NCI-H1048 (cell line): ENCODE measurements around the gene SYTL1.

Experiments used
- DNase-seq: peaks from one replicate; lab custom pipeline; 2025; lab: John Stamatoyannopoulos, UW

SYTL1 gene

DNA sequence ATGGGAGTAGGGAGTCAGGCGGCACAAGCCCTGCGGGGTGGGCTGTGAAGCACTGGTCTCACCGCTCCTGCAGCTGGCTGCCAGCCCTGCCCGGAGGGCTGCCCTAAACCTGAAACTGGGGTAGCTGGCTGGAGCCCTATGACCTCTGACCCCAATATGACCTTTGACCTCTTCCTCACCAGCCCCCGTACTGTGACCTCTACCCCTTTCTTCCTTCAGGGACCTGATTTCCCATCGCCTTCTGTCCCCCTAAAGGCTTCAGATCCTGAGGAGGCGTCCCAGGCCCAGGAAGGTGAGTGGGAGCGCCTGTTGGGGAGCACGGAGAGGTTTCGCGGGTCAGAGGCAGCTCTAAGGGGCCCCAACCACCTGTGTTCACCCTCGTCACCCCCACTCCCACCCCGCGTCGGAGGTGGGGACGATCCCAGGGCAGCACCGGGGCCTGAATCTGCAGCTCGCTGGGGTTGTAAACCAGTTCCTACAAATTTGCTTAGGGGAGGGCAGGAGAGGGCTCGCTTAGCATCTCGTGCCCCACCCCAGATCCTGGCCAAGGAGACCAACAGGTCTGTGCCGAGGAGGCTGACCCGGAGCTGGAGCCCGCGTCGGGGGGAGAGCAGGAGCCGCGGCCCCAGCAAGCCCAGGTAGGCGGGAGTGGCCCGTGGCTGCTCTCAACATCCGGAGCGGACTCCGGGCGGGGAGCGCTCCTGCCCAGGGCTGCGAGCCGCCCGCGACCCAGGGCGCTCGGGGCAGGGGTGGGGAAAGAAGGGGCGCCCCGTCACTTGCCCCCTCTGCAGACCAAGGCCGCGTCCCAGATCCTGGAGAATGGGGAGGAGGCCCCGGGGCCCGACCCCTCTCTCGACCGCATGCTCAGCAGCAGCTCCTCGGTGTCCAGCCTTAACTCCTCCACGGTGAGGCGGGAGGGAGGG is 7.3 kb downstream of the SYTL1 start:
- DNase-seq = peak; percentile 63

DNA sequence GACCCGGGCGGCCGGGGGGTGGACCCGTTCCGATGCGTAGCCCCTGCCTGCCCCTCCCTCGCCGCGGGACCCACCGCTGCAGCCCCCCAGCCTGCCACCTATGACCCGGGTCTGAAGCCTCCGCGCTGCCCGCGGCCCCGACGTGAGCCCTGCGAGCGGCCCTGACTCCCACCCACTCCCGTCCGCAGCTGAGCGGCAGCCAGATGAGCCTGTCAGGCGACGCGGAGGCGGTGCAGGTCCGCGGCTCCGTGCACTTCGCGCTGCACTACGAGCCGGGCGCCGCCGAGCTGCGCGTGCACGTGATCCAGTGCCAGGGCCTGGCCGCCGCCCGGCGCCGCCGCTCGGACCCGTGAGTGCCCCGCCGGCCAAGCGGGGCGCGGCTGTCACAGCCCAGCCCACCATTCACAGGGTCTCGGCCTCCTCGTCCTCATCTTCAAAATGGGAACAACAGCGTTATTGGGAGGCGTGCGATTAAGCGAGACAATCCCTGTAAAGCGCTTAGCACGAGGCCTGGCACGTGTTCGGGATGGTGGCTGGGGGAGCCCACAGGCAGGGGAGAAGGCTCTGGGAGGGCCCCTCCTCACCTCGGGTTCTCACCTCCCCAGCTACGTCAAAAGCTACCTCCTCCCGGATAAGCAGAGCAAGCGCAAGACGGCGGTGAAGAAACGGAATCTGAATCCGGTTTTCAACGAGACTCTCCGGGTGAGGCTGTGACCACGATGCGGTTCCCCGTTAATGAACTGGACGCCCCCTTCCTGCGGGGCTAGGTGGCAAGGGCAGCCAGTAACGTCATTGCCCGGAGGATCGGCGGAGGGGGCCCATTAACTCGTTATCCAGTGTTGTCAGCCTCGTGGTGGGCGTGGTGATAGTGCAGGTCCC is 8.2 kb downstream of the SYTL1 start:
- peak; percentile 65 for DNase-seq

DNA sequence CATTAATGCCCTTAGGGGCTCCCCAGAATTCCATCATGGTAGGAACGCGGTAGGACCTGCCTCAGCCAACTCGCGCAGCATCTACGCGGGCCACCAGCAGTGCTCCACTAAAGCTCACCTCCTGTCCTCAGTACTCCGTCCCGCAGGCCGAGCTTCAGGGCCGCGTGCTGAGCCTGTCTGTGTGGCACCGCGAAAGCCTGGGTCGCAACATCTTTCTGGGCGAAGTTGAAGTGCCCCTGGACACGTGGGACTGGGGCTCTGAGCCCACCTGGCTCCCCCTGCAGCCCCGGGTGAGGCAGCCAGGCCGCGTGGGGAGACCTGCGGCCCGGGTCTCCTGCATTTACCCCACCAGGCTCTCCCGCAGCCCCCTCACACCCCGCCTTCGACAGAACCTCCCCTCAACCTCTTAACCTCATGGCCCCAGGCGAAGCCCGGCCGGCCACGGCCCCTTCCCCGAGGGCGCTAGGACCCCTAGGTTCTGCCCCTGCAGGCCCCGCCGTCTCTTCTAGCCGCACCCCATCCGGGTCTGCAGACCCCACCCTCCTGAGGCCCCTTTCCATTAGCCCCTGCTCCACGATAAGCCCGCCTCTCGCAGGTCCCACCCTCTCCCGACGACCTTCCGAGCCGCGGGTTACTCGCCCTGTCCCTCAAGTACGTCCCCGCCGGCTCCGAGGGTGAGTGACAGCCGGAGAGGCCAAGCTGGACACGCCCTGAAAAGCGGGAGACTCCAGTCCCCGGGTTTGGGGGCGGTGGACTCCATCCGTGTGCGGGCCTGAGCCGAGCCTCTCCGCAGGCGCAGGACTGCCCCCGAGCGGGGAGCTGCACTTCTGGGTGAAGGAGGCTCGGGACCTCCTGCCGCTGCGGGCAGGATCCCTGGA is 9.1 kb downstream of the SYTL1 start:
- DNase-seq = no peak

DNA sequence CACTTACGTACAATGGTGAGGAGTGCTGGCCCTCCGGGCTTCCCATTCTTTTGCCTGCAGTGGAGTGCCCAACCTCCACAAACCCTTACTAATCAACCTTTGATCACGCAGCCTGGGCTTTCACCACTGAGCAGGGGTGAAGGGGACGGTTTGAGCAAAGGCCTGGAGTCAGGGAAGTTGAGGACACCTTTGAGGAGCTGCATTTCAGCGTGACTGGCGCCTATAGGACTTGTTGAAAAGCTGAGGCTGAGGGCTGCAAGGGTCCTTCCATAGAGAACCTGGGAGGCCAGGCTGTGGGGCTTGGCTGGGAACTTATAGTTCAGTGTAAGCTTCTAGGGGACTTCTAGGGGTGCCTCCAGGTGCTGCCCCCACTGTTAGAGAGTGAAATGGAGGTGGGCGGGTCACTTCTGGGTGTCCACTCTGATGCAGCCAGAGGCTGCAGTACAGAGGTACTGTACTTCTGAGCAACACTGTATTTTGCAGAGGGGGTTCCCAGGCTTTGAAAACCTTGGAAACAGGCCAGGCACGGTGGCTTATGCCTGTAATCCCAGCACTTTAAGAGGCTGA is 9.8 kb downstream of the SYTL1 start:
- DNase-seq = no peak

DNA sequence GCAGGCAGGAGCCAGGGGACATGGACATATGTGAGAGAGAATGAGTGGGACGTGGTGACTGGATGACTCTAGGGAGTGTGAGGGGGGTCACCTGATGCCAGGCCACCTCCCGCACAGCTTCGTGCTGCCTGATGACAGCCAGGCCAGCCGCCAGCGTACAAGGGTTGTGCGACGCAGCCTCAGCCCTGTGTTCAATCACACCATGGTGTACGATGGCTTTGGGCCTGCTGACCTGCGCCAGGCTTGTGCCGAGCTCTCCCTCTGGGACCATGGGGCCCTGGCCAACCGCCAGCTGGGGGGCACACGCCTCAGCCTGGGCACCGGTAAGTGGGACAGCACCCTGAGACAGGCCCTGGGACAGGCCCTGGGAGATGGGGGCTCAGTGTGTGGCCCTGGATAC is 11.3 kb downstream of the SYTL1 start:
- DNase-seq = no peak

DNA sequence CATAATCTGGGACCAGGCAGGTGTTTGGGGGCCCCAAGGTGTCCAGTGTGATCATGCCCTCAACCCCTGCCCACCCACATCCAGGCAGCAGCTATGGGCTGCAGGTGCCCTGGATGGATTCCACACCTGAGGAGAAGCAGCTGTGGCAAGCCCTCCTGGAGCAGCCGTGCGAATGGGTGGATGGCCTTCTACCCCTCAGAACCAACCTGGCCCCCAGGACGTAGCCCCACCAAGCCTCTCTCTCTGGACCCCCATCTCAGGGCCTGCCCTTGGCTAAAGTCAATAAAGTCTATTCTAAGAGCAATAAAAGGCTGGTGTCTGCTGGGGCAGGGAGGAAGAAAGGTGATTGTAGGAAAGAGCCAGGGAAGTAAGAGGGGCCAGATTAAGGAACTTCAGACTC is 11.8 kb downstream of the SYTL1 start:
- DNase-seq = no peak

DNA sequence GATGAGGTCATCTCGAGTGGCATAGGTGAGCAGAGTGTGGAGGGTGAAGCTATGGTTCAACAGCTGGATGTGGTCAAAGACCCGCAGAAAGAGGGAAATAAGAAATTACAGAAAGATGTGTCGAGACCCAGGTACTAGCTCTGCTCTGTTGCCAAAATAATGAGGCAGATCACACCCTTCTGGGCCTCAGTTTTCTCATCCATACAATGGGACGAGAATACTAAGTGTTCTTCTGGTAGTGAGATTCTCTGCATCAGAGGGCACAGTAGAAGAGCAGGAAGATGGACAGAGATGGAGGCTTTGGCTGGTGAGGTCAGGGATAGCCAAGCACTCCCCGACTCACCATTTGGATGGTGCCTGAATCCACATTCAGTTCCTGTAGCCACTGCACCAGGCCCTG is 13.9 kb downstream of the SYTL1 start:
- no peak for DNase-seq

DNA sequence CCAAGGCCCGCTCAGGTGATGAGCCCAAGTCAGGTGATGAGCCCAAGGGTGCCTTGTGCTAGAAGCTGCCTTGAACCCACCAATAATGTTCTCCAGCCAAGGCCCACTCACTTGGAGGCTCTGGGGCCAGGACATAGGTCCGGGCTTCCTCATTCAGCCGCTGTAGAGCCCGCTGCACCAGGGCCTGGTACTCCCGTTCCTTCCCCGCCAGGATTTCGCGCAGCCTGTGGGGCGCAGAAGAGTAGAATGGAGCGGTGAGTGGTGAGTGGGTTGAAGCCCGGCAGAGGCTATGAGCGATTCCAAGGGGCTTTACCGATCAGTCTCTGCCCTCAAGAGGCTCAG is 14.4 kb downstream of the SYTL1 start:
- no peak for DNase-seq

DNA sequence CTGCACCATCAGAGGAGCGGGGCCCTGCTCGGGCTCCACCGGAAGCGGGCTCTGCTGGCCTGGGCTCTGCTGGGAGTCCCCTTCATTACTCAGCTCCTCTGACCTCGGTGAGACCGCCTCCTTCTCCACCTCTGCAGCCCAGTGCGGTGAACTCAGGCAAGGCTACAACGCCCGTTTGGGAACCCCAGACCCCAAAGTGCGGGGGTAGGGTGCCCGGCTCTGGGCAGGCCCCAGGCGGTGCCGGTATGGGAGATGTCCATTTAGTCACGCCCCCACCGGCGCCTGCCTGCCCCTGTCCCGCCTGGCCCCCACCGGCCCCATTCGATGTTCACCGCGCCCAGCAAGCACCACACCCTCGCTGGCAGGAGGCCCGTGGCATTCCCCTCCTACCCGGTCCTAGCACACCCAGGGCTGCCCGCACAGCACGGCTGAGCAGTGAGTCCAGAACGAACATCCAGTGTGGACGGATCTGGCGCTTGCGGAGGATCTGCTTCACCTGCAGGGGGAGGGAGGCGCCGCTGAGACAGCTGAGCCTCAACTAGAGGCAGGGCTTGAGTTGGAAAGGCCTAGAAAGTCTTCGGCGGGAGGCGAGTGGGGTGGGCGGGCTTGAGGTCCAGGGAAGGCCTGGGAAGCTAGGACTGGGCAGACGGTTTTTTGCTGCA is 14.9 kb downstream of the SYTL1 start:
- no peak for DNase-seq

DNA sequence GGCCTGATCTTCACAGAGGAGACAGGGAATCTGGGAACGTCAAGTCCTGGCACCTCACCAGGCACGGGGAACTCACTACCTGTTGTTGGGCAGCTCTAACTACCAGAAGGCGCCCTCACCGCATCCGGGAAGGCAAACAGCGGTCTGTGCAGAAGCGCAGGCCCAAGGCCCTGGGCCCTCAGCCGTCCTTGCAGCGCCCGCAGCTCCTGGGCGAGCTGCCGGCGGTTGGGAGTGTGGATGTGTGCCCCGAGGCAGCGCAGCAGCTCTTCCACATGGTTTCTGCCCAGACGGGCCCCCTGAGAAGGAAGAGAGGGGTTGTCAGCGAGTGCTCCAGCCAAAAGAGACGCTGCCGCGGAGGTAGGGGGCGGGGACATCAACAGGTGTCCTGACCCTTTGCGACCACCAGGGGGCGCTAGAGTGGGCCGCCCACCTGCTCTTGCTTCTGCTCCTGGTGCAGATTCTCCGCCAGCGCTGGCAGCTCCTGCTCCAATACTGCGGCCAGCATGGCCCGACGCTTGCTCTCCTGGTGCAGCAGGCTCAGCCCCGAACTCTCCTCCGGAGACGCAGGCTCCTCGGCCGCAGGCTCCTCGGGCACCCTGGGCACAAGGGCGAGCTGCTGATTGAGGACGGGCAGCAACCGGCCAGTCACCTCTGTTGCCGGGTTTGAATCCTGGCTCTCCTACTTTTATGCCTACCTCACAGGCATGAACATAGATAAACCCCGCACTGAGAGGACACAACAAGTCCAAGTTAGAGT is 15.6 kb downstream of the SYTL1 start:
- DNase-seq = no peak

DNA sequence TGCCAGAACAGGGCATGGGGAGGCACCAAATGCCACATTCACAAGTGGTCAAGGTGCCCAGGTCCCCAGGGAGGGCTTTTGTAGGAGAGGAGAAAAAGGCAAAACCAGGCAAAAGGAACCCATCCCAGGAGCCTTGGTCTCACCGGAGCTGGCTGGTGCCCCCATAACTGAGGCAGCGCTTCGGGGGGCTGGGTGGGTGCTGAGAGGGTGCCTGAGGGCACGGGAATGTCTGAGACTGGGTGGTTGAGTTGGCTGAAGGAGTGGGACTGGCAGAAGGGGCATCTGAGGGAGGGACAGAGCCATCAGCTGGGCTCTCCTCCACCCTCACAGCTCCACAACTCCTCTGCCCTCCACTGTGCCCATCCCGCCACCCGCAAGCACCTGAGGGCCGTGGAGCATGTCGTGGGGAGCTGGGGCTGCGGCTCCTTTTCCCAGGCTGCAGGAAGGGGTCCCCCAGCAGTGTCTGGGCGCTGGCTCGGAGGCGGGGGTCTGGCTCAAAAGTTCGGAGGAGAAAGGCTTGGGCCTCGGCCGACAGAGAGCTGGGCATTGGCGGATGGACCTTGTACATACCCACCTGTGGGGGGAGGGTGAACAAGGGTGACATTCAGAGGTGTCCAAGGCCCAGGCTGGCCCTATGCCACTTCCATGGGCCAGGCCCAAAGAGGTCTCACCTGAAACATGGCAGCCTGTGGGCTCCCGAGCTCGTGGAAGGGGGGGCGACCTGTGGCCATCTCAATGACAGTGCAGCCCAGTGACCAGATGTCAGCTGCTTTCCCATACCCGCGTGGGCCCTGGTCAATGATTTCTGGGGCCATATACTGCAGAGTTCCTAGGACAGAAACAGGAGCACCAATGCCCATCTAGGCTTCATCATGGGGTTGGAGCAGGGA is 16.5 kb downstream of the SYTL1 start:
- DNase-seq = no peak

DNA sequence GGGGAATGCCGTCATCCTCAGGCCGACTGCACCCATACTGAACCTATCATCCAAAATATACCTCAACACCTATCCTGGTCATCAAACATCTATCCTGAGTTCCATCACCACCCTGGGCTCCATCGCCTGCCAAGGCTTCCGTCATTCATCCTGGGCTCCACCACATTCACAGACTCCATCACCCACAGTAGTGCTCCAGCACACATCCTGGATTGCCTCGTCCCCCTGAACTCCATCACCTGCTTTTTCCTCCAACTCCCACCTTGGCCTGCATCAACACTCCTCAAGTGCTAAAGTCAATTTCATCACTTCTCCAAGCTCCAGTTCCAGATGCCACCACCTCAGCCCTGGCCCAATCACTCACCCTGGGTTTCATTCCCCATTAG is 17.1 kb downstream of the SYTL1 start:
- no peak for DNase-seq

DNA sequence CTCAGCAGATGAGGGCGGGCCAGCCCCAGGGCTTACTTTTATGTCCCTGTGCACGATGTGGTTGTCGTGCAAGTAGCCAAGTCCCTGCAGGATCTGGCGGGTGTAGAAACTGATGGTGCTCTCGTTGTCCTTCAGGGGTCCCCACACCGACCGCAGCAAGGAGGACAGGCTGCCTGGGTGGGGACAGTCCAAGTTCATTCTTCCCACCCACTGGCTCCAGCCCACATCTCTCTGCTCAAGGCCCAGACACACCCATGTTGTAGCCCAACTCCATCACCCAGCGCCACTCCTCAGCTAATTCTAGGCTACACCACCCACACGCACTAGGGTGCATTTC is 18.0 kb downstream of the SYTL1 start:
- no peak for DNase-seq

DNA sequence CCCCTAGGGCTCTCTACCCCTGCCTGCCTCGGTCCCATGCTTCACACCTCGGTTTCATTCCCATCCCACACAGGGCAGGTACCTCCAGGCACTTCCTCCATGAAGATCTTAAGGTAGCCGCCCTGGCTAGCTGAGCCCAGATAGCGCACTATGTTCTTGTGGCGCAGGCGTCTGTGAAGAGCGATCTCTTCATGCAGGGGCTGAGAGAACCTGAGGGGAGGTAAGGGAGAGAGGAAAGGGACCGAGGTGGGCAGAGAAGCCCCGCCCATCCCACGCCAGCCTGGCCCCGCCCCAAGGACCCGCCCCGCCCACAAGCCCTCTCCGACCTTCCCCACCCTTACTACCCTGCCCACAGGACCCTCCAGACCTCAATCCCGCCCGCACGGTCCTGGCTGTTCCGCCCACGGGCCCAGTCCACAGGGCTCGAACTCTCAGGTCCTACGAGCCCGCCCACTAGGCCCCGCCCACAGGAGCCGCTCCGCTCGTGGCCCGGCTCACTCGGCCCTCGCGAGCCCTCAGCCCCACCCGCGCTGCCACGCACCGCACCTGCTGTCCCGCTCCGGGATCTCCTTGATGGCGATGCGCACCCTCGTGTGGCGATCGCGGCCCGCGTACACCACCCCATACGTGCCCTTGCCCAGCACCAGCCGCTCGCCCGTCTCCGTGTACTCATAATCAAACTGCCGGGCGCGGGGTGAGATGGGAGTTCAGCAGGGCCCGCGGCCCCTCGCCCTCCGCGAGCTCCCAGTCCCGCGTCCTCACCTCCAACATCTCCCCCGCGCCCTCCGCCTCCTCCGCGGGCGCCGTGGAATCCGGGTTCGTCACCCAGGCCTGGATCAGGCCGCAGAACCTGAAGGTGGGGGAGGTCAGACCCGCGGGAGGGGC is 18.6 kb downstream of the SYTL1 start:
- no peak for DNase-seq

DNA sequence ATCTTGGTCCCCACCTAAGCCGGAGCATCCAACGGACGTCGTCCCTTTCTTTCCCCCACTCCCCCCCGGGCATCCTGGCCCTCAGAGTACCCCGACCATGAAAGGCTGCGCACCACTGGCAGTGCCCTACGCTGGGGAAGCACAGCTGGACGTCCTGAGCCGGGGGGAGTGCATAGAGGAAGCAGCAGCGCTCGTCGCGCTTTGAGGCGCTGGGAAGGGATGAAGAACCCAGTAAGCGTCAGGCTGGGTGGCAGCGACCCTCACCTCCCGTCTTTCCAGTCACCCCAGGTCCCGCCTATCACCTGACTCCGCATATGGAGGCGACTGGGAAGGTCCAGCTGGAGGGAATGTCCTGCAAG is 19.2 kb downstream of the SYTL1 start:
- no peak for DNase-seq

DNA sequence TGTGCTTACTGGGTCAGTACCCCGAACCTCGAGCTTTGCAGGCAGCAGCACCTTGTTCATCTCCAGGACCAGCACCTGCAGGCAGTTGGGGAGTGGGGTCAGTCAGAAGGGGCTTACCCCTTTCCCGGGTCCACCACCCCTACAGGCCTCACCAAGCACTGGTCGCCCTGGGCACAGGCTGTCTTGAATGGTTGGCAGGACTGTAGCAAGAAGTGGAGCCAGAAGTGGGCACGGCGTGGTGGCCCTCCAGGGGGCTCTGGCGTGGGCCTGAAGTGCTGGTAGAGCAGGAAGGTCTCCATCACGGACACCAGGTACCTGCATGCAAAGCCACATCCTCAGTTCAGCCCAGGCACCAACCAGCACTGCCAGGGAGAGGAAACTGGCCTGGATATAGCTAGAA is 19.7 kb downstream of the SYTL1 start:
- no peak for DNase-seq

DNA sequence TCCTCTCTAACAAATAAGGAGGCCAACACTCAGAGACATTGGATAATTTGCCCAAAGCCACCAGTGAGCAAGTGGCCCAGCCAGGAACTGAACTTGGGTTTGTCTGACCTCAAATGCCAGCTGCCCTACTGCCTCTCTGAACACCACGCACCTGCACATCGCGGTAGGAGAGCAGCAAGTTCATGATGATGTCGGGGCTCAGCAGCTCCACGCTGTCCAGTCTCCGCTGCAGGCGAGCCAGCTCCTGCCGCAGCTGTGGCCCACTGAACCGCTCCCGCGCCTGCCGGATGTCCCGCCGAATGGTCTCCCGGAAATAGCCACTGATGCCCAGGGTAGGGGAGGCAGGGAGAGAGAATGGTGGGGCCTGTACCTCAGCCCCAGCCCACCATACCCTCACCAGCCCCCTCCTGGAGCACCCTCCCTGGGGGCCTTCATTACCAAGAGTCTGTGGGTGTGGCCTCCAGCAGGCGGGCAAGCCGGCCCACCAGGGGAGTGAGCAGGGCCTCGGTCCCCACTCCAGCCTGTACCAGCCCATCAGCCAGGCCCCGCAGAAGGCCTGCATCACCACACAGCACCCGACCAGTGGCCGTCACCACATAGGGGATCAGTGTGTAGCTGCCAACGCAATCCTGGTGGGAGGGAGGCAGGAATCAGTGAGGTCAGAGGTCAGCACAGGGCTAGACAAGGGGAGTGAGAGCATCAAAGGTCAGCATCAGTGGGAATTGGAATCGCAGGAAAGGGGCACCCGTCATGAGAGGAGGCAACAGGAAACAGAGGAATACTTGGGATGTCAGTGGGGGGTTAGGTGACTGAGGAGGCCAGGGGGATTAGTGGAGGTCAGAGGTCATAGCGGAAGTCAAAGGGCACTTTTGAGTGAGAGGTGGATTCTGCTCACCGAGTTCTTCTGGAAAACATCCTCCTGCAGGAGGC is 22.2 kb downstream of the SYTL1 start:
- DNase-seq = no peak
